H1 (cell line): ENCODE measurements around the gene MRPS24. TPM values are rescaled to one million over a fixed set of nuclear protein-coding genes. Genes with fewer than 3 reads are reported as not detected.

Experiments used
- ATF2 ChIP-seq: IDR thresholded peaks from 2 replicates; pipeline ENCODE4 v1.6.1; 2012; ENCODE audit warnings: low read length, inconsistent platforms
- BCL11A ChIP-seq, 2 experiments: IDR thresholded peaks; one replicate each; pipeline ENCODE4 v1.6.1; 2011; ENCODE audit warnings: low read depth in 2 of 2, low read length in 2 of 2, mild to moderate bottlenecking in 2 of 2
- JUN ChIP-seq: IDR thresholded peaks from 2 replicates; pipeline ENCODE4 v1.6.1; 2011; ENCODE audit warnings: low read depth, mild to moderate bottlenecking, improper control_type of control experiment, low read length
- JUND ChIP-seq: IDR thresholded peaks from 2 replicates; pipeline ENCODE4 v1.6.1; 2011; ENCODE audit warnings: mild to moderate bottlenecking, improper control_type of control experiment, low read length
- KDM4A ChIP-seq: IDR thresholded peaks from one replicate; pipeline ENCODE4 v1.7.1; 2012; ENCODE audit warnings: low read depth, mild to moderate bottlenecking, moderate library complexity, low read length, inconsistent platforms; ENCODE audit not compliant: severe bottlenecking
- SIRT6 ChIP-seq: IDR thresholded peaks from one replicate; pipeline ENCODE4 v1.7.1; 2012; ENCODE audit warnings: low read length, inconsistent platforms
- TAF1 ChIP-seq: IDR thresholded peaks from 2 replicates; pipeline ENCODE4 v1.6.1; 2011; ENCODE audit warnings: mild to moderate bottlenecking, low read depth, low read length
- polyA plus RNA-seq, 7 experiments: library from polyadenylated mRNA; depleted of rRNA in 3 of 7; stranded (reverse) in 5 of 7; unstranded in 2 of 7; fragments of >200 nt in 5 of 7; fragments of 200-250 nt in 2 of 7; gene quantifications; 1 replicate in 5 of 7; 2 replicates in 1 of 7; 4 replicates in 1 of 7; pipeline versions ENCODE4 v1.2.1 to v1.2.3, GENCODE V29; 2011 to 2013; ENCODE audit warnings: missing spikeins in 2 of 7, mixed read lengths in 2 of 7
- total RNA-seq: library from RNA; stranded (reverse); fragmentation: NEBNext Ultra II Directional; extraction: Animal tissue kit (Norgen Biotek cat#: 25700); gene quantifications from 2 replicates; pipeline ENCODE4 v1.2.1, GENCODE V29; 2021

Gene MRPS24
- total and polyA plus RNA-seq, 2 of the 8 experiments (the other 6 are each of a cell fraction or from before 2014, with no cell fraction given), result 133 to 347 TPM

- no peak for TF ChIP-seq KDM4A
- TF ChIP-seq JUND, result no peak
- no peak for TF ChIP-seq TAF1
- TF ChIP-seq SIRT6, result no peak
- no peak for TF ChIP-seq JUN
- no peak for TF ChIP-seq BCL11A (IDR thresholded peaks at IDR 0.05; ENCODE audit: low read depth in 2 of 2, low read length in 2 of 2)
- no peak for TF ChIP-seq ATF2
Measured at GRCh38 chr7:43850348-43851116, 18.8 kb downstream of the MRPS24 start (continued).
